Activated T-helper 17 cell treated with anti-CD3 and anti-CD28 coated beads, Interleukin-2, amount 50 U/mL, for 72 hours (primary cell): ENCODE data around the gene SYNGR1. TPM values are rescaled to one million over a fixed set of nuclear protein-coding genes. Genes with fewer than 3 reads are reported as not detected.
"Not testable (repeated sequence)": the region's sequence is repeated elsewhere in the genome, so short reads cannot be mapped to it uniquely, and the experiment has no call there.

Experiments
- ATAC-seq: fragments of 150-1000 bp; cut with Tn5 transposase; replicated peaks from 2 replicates; pipeline ENCODE4 v1.10.0; 2021; ENCODE audit warnings: mild to moderate bottlenecking, moderate library complexity
- H3K27ac Mint-ChIP-seq: one replicate; pipeline ENCODE4 v1.8.0; 2022; ENCODE audit warnings: mixed read lengths
- H3K27me3 Mint-ChIP-seq: one replicate; pipeline ENCODE4 v1.8.0; 2022; ENCODE audit warnings: mixed read lengths
- H3K36me3 Mint-ChIP-seq: one replicate; pipeline ENCODE4 v1.8.0; 2022; ENCODE audit warnings: low read depth, mild to moderate bottlenecking, mixed read lengths
- H3K4me1 Mint-ChIP-seq: one replicate; pipeline ENCODE4 v1.8.0; 2022; ENCODE audit warnings: mixed read lengths
- H3K4me3 Mint-ChIP-seq: one replicate; pipeline ENCODE4 v1.8.0; 2022; ENCODE audit warnings: mild to moderate bottlenecking, mixed read lengths
- H3K9me3 Mint-ChIP-seq: one replicate; pipeline ENCODE4 v1.8.0; 2022; ENCODE audit warnings: mixed read lengths
- total RNA-seq, 2 donors: library from RNA; stranded (reverse); gene quantifications; one replicate each; pipeline ENCODE4 v1.2.3, GENCODE V29; 2022

The SYNGR1 gene
- total RNA-seq, 2 donors from 2014 or later, result not detected

GRCh38 chr22:39330553-39330952 lies 19.2 kb upstream of the SYNGR1 start:
- H3K4me3 Mint-ChIP-seq, H3K36me3 Mint-ChIP-seq, H3K4me1 Mint-ChIP-seq, H3K27me3 Mint-ChIP-seq, H3K9me3 Mint-ChIP-seq, H3K27ac Mint-ChIP-seq, ATAC-seq: not testable (repeated sequence)

GRCh38 chr22:39332441-39333064 lies 17.2 kb upstream of the SYNGR1 start:
- Mint-ChIP-seq H3K9me3 (no peaks in the 10 kb centered on the region), H3K4me1 (no peaks in the 10 kb centered on the region), H3K4me3 (no peak overlapping the region), H3K27me3 (no peaks in the 10 kb centered on the region), H3K36me3 (no peaks in the 10 kb centered on the region), H3K27ac (peak overlapping the region; percentile 15)
- ATAC-seq, result peak; percentile 78

GRCh38 chr22:39336411-39336810 lies 13.4 kb upstream of the SYNGR1 start:
- no peak for ATAC-seq
- Mint-ChIP-seq H3K9me3 (no peaks in the 10 kb centered on the region), H3K4me1 (no peaks in the 10 kb centered on the region), H3K36me3 (no peaks in the 10 kb centered on the region), H3K27ac (no peak overlapping the region), H3K4me3 (no peak overlapping the region), H3K27me3 (no peaks in the 10 kb centered on the region)

DNA sequence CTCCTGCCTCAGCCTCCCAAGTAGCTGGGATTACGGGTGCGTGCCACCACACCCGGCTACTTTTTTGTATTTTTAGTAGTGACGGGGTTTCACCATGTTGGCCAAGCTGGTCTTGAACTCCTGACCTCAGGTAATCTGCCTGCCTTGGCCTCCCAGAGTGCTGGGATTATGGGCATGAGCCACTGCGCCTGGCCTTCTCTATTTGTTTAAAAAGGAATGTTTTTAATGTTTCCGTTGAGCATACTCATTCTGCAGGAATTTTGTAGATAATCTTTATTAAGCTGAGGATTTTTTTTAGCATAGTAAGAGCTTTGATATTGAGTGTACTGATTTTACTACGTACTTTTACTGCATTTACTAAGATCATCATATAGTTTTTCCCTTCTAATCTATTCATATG lies 10.0 kb upstream of the SYNGR1 start:
- not testable (repeated sequence) for H3K9me3 Mint-ChIP-seq, H3K4me1 Mint-ChIP-seq, H3K27ac Mint-ChIP-seq, H3K4me3 Mint-ChIP-seq, ATAC-seq, H3K36me3 Mint-ChIP-seq, H3K27me3 Mint-ChIP-seq

- Mint-ChIP-seq H3K27me3 (peaks cover 9% of the 10 kb centered on the region), H3K4me1 (peaks cover 4% of the 10 kb centered on the region), H3K36me3 (no peaks in the 10 kb centered on the region), H3K9me3 (no peaks in the 10 kb centered on the region), H3K4me3 (no peak overlapping the region), H3K27ac (no peak overlapping the region)
- no peak for ATAC-seq
These were observed 8.6 kb upstream of the SYNGR1 start for GRCh38 chr22:39341179-39341578.

DNA sequence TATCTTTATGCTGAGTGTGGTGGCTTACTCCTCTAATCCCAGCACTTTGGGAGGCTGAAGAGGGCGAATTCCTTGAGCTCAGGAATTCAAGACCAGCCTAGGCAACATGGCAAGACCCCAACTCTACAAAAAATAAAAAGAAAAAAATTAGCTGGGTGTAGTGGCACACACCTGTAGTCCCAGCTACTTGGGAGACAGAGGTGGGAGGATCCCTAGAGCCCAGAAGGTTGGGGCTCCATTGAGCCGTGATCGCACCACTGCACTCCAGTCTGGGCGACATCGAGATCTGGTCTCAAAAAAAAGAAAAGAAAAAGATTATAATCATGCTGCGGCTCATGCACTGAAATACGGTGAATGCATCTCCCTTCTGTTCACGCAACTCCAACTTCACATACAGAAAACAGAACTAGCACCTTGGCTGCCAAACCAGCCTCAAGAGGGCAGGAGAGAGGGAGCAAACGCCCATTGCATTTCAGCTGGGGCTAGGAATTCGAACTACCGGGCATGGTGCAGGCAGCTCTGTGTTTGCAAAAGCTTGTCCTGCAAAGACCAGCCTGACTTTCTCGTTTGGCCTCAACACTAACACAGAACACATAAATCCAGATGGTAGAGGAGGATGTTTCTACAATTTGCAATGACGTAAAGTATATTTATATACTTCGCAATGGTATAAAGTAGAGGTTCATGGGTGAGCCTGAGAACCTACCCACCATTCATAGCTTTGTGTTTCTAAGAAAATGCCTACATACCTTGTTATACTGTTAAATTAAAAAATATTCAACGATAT lies 6.3 kb upstream of the SYNGR1 start:
- H3K4me1 Mint-ChIP-seq, result peaks cover 4% of the 10 kb centered on the region
- H3K9me3 Mint-ChIP-seq, result no peaks in the 10 kb centered on the region
- H3K4me3 Mint-ChIP-seq, result no peak overlapping the region
- ATAC-seq, result peak; percentile 48
- H3K27ac Mint-ChIP-seq, result no peak overlapping the region
- no peaks in the 10 kb centered on the region for H3K36me3 Mint-ChIP-seq
- H3K27me3 Mint-ChIP-seq, result peaks cover 9% of the 10 kb centered on the region

DNA sequence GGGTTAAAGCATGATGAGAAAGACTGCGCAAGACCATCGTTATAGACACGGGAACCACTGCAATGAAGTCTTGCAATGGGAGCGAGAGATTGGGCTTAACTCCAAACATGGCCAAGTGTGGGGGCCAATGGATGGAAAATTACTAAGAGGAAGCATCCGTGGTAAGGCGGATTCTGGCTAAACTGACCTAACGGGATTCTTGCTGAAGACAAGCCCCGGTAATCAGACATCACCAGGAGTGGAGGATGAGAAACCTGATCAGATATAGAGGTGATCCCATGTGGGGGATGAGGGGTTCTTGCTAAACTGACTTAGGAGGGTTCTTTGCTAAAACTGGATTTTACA lies 5.8 kb upstream of the SYNGR1 start:
- Mint-ChIP-seq H3K4me3 (no peak overlapping the region), H3K27ac (no peak overlapping the region), H3K36me3 (no peaks in the 10 kb centered on the region), H3K9me3 (no peaks in the 10 kb centered on the region), H3K27me3 (peaks cover 13% of the 10 kb centered on the region), H3K4me1 (peaks cover 4% of the 10 kb centered on the region)
- ATAC-seq, result no peak

DNA sequence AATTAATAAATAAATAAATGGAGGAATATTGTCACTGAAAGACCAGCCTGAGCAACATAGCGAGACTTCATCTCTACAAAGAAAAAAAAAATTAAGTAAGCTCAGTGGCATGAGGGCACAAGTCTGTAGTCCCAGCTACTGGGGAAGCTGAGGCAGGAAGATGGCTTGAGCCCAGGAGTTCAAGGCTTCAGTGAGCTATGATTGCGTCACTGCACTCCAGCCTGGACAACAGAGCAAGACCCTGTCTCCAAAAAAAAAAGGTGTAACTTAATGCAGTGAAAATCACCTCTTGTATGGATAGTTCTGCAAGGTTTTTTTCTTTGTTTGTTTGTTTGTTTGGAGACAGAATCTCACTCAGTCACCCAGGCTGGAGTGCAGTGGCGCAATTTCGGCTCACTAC lies 4.6 kb upstream of the SYNGR1 start:
- H3K27me3 Mint-ChIP-seq, result peaks cover 18% of the 10 kb centered on the region
- no peak overlapping the region for H3K4me3 Mint-ChIP-seq
- H3K4me1 Mint-ChIP-seq, result peaks cover 4% of the 10 kb centered on the region
- no peaks in the 10 kb centered on the region for H3K36me3 Mint-ChIP-seq
- no peak for ATAC-seq
- H3K27ac Mint-ChIP-seq, result no peak overlapping the region
- no peaks in the 10 kb centered on the region for H3K9me3 Mint-ChIP-seq

DNA sequence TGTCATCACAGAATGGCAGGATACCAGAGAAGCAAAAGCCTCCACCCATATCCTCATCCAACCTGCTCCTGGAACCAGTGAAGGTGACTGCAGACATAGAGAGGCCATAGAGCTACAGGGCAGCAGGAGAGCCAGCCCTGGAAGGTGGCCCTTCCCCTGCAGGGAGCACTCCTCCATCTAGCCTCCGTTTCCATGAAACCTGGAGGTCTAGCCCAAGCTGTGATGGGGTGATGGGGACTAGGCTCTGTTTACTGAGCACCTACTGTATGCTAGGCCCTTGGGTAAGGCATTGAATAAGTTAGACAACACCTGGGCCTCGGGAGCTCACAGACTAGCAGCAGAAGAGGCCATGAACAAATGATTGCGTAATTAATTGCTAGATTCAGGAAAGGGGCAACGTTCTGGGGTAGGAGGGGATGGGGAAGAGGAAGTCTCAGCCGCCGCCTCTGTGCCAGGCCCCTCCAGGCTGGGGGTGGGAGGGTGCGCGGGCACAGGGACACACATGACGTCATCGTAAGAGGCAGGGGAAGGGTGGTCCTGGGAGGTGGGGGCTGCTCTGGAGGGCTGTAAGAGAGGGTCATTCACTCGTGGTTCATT lies 784 bp upstream of the SYNGR1 start:
- no peaks in the 10 kb centered on the region for H3K9me3 Mint-ChIP-seq
- H3K4me3 Mint-ChIP-seq, result peak overlapping the region; percentile 64
- peaks cover 21% of the 10 kb centered on the region for H3K27me3 Mint-ChIP-seq
- ATAC-seq, result no peak
- H3K4me1 Mint-ChIP-seq, result no peaks in the 10 kb centered on the region
- H3K27ac Mint-ChIP-seq, result no peak overlapping the region
- no peaks in the 10 kb centered on the region for H3K36me3 Mint-ChIP-seq

DNA sequence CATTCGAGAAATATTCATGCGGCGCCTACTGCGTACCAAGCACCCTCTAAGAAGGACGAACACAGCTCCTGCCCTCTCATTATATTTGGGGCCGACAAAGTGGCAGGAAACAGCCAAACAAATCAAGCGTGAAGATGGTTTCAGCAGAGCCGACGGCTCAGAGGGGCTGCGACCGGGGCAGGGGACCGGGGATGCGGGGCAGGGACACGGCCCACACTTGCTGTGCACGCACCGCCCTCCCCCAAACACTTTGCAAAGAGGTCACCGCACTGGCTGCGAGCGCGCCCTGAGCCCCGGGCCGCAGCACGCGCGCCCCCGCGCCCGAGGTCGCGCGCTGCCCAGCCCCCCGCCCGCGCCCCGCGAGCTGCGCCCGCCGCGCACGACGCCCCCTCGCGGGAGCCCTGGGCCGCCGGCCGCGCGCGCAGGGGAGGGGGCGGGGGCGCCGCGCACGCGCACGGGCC lies 255 bp upstream of the SYNGR1 start:
- Mint-ChIP-seq H3K4me3 (peak overlapping the region; percentile 64), H3K27ac (no peak overlapping the region), H3K4me1 (no peaks in the 10 kb centered on the region), H3K27me3 (peaks cover 15% of the 10 kb centered on the region), H3K9me3 (no peaks in the 10 kb centered on the region), H3K36me3 (no peaks in the 10 kb centered on the region)
- ATAC-seq, result peak; percentile 16

DNA sequence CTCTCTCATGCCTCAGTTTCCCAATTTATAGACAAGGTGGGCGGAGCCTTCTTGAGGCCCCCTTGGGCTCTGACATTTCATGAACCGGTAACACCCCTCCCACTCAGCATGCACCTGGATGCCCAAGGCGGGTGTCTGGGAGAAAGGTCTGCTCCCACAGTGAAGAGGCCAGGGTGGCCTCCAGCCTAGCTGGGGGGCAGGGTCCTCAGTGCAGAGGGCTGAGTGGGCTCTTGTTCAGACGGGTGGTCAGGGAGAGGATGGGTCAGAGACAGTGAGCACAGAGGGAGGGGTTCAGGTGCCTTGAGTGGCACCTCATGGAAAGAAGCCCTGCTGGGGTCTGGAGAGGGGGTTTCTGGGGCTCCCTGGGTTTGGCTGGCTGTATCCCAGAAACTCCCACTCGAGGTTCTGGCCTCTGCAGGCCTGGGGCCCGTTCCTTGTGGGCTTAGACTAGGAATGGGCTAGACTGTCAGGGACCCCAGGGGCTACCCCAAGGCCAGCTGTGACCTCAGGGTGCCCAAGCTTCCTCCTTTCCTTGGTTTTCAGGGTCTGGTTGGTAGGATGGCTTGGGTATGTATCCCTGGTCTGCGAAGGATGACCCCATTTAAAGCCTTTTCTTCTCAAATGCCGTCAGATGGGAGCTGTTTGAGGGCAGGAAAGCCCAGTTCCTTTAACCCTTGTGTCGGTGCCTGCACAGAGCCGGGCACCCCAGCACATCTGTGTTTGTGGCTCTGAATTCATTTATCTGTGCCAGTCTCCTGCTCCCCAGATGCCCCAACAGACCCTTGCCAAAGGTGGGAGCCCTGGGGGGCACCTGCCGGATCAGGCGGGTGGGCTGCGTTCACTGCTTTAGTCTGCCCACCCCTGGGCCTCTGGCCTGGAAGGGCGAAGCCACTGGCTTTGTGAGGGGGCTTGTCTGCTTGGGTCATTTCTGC lies 1.2 kb downstream of the SYNGR1 start:
- Mint-ChIP-seq H3K9me3 (no peaks in the 10 kb centered on the region), H3K4me3 (peak overlapping the region; percentile 52), H3K4me1 (no peaks in the 10 kb centered on the region), H3K27me3 (peaks cover 14% of the 10 kb centered on the region), H3K27ac (no peak overlapping the region), H3K36me3 (no peaks in the 10 kb centered on the region)
- ATAC-seq, result no peak

DNA sequence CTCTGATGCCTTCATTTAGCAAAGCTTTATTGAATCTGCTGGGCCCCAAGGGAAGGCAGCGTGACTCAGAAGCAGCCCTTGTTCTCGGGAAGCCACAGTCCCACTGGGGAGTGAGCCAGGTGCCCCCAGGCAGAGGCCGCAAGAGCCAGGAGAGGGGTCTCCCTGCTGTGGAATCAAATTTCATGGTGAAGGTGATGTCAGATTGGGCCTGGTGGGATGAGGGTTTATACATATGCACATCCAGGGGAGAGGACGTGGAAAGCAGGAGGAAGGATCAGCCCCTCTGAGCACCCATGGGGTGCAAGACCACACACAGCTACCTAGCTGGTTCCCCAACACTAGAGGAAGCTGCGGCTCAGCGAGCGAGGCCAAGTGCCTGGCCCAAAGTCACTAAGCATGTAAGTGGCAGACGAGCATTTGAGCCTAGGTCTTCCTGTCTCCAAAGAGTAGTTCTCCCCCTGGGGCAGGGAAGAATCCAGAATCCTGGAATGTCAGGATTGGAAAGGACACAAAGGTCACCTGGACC lies 2.0 kb downstream of the SYNGR1 start:
- Mint-ChIP-seq H3K4me3 (no peak overlapping the region), H3K36me3 (no peaks in the 10 kb centered on the region), H3K27me3 (peaks cover 14% of the 10 kb centered on the region), H3K27ac (no peak overlapping the region), H3K9me3 (no peaks in the 10 kb centered on the region), H3K4me1 (no peaks in the 10 kb centered on the region)
- no peak for ATAC-seq

- Mint-ChIP-seq H3K4me1 (no peaks in the 10 kb centered on the region), H3K36me3 (no peaks in the 10 kb centered on the region), H3K4me3 (no peak overlapping the region), H3K27me3 (peaks cover 14% of the 10 kb centered on the region), H3K9me3 (no peaks in the 10 kb centered on the region), H3K27ac (no peak overlapping the region)
- no peak for ATAC-seq
These were observed 2.6 kb downstream of the SYNGR1 start for GRCh38 chr22:39352306-39352891.

- H3K27me3 Mint-ChIP-seq, result peaks cover 14% of the 10 kb centered on the region
- no peak overlapping the region for H3K27ac Mint-ChIP-seq
- no peak overlapping the region for H3K4me3 Mint-ChIP-seq
- H3K4me1 Mint-ChIP-seq, result no peaks in the 10 kb centered on the region
- ATAC-seq, result no peak
- H3K9me3 Mint-ChIP-seq, result no peaks in the 10 kb centered on the region
- no peaks in the 10 kb centered on the region for H3K36me3 Mint-ChIP-seq
These were observed 3.6 kb downstream of the SYNGR1 start for GRCh38 chr22:39353346-39353745.
